NCI-H2227 (cell line): Measurements from ENCODE around the gene NPFFR1.
A peak's percentile ranks its signal among the peaks of the same experiment; 100 is the strongest.

Experiments used
- DNase-seq: peaks from one replicate; lab custom pipeline; 2025; ENCODE audit not compliant: unreplicated experiment; lab: John Stamatoyannopoulos, UW

NPFFR1 gene, protein sequence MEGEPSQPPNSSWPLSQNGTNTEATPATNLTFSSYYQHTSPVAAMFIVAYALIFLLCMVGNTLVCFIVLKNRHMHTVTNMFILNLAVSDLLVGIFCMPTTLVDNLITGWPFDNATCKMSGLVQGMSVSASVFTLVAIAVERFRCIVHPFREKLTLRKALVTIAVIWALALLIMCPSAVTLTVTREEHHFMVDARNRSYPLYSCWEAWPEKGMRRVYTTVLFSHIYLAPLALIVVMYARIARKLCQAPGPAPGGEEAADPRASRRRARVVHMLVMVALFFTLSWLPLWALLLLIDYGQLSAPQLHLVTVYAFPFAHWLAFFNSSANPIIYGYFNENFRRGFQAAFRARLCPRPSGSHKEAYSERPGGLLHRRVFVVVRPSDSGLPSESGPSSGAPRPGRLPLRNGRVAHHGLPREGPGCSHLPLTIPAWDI

DNA sequence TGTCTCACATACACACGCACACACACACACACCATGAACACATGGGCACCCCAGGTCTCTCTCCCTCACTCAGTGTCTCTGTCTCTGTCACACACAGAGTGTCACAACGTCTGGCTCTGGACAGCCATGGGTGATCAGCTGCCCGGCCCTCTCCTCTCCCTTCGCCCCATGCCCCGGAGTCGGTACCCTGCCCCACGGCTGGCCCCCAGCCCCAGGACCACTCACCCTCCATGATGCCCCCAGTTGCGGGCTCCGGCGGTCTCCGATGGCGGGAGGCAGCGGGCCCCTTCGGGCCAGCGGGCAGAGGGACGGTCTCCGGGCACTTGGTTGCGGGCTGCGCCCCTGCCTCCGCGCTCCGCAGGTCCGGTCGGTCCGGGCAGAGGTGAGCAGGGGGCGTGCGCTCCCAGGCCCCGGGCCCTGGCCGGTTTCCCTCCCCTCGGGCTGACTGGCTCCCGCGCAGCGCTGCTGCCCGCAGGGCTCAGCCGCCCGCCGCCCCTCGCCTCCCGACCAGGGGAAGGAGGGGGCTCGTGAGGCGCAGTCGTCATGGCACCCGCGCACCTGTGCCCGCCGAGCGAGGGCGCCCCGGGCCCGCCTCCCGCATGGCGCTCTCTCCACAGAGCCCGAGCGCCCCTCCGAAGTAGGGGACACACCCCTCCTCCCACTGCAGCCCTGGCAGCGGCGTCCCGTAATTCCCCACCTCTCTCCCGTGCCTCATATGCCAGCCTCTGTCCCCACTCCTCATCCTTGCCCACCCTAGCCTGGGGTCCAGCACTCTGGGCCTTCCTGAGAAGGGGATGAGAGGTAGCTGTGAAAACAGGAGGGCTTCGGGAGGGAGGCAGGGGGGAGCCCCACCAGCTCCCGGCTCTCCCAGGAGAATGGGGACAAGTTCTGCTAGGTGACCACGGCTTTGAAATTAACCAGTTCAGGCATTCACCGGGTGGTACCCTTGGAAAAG, at the start of gene NPFFR1:
NPFFR1 (minus strand) TSS at position 560 of the 955 bp plus-strand sequence; CDS start at position 232, 328 bp downstream.
- DNase-seq, result peak; percentile 59

DNA sequence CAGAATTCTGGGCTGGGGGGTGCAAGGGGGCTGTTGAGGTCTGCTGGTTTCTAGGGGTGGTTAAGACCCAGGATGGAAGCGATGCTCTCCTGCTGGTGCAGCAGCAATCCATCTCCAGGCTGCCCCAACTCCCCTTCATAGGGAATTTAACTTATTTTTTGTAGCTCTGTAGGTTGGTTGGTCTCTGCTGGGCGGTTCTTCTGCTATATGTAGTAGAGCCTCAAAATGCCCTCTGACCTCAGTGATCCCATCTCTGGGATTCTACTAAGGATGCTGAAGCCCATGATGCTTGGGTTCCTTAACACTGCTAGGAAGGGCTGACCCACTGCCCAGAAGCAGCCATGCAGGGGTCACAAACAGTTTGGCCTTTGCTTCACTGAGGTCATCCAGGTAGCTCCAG, 49.5 kb upstream of the NPFFR1 start:
- no peak for DNase-seq

DNA sequence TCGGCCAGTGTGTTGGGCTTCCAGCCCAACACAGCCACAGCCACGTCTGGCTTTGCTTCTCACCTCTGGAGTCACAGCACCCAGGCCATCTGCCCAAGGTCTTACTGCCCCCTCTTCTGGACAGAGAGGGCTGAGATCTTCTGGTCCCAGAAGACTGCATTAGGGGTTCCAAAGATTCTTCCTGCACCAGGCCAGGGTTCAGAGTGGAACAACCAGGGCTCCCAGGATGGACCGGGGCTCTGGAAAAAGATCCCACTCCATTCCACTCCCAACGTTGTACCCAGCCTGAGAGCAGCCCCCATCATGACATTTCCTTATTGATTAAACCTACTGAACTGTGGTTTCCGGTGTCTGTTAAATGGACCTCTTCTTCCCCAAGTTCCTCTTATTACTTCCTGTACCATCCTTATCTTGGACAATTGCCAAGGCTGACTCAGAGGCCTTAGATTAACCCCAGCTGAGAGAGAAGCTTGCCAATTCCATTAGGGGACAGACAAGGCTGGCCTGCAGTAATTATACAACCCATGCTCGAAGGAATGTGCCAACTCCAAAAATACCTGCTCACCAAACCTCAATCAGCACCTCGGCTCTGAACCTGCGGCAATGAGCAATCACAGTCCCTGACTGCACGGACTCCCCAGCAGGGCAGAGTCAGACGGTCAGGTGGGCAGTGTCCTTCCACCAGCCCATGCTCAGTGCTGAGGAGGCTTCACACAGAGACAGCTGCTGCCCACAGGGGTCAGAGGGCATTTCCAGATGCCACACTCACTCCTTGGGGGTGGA, 47.9 kb upstream of the NPFFR1 start:
- peak; percentile 31 for DNase-seq

DNA sequence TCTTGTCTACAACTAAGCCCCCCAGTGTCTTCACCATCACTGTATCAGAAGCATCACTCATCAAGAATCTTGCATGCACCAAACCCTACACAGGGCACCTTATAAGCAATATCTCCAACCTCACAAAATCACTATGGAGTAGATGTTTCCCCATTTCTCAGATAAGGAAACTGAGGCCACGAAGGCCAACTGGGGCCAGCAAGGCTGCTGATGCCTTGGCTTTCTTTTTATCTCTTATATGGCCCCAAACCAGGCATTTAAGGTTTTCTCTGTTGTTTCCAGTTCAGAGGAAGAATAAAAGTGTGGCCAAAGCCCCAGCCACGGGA, 47.3 kb upstream of the NPFFR1 start:
- no peak for DNase-seq

DNA sequence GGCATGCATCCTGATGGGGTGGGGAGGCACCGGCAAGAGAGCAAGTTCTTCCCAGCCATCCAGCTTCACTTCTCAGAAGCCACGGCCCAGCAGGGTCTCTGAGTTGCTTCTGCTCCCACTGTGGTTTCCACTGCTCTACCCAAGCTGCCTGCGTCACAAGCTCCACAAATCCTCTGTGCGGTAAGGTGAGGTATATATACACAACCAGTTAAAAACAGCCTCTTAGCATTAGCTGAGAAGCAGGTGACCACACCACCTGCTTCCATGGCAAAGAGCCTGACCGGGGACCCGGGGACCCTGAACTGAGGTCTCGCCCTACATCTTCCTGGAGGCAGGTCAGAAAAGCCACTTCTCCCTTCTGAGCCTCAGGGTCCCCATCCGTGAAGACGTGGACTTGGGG, 46.9 kb upstream of the NPFFR1 start:
- no peak for DNase-seq

DNA sequence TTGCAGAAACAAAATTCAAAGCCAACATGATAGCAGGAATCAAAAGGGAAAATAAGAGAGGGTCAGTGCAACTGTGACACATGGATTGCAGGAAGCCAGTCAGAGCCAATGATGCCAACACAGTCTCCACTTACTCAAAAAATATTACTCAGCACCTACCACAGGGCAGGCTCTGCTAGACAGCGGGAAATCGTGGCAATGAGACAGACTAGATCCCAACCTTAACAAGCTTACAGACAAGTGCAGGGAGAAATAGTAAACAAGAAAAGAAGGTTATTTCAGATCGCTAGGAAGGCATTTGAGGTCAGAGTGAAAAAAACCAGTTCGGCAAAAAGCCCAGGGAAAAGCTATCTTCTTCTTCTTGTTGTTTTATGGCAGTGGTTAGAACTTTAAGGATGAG, 45.2 kb upstream of the NPFFR1 start:
- no peak for DNase-seq

DNA sequence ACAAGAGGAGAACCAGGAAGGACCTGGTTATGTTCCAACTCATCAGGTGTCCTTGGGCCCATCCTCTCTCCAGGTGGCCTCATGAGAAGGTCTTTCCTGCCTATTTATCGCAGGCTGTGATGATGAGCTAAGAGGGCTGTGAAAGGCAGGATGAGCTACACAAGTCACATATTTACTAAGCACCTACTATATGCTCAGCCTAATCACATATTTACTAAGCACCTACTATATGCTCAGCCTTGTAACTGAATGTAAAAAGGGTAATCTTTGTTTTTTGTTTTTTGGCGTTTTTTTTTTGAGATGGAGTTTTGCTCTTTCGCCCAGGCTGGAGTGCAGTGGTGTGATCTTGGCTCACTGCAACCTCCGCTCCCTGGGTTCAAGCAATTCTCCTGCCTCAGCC, 44.2 kb upstream of the NPFFR1 start:
- no peak for DNase-seq

DNA sequence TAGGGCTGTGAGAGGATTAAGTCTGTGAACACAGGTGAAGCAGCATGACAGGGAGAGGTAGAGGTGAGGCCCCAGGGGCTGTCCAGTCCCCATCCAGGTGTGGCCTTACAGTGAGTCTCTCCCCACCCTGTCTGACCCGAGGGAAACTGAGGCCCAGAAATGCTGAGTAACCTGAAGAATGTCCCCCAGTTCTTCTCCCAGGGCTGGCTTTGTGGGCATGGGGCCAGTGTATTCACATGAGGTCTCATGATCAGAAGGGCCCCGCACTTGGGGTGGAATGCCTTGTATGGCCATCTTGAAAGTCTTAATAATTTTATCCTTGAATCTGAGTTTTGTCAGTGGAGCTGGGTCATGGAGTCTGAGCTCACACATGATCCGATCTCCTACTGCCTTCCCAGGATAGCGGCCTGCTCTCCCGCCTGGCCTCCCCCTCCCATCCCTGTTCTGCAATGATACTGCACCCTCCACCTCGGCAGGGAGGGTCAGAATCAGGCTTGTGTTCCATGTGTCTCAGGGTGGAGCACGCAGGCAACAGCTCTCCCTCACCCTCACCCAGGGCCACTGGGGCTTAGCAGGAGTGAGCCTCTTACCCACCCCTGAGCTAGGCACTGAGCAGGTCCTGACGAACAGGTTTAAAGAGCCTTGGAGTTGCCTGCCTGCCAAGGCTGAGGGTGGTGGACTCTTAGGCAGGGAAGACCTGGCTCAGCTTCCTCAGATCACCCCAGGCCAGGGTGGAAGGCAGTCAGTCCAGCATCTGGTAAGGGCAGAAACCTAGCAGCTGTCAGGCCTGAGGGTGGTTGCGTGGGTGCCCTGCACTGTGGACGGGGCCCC, 41.4 kb upstream of the NPFFR1 start:
- DNase-seq, result no peak

DNA sequence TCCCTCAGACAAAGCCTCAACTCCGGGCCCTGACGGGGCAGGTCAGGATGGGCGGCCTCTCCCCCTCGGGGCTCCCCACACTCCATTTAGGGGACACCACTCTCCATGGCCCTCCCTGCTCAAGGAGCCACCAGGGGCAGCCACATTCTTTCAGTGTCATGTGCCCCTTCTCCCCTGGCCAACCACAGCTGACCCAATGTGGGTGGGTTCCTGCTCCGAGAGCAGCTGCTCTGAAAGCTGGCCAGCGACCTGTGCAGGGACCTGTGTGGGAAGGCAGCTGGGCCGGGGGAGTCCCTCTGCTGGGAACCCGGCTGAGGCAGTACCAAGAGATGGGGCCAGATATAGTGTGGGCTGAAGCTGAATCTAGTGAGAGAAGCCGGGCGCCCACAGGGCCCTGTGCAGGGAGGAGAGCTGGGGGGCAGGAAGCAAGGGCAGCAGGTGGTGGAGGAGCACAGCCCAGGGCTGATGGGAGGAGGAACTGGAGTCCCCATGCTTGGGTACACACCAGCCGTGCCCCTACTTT, 40.6 kb upstream of the NPFFR1 start:
- no peak for DNase-seq

DNA sequence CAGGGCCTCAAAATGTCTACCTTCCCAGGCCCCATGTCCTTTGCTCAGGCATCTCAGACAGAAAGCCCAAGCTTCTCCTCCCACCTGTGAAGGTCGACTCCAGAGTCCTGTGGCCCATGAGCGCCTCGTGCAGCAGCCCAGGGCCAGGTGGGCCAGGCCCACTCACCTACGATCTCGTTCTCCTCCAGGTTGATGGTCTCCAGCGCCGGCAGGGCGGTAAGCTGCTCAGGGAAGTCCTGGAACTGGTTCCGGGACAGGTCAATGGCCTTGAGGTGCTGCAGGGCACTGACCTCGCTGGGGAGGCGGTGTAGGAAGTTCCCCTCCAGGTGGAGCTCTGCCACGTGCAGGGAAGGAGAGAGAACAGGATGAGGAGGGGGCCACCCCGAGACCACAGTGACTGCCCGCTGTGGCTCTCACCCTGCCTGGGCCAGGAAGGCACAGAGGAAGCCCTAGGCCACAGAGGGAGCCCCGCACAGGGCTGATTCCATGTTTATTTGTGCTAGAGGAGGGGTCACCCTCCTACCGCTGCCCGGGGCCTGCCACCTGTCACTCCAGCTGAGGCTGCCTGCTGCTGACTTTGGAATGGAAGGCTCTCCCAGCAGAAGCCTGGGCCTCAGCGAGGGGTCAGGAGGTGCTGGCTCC, 40.0 kb upstream of the NPFFR1 start:
- no peak for DNase-seq

DNA sequence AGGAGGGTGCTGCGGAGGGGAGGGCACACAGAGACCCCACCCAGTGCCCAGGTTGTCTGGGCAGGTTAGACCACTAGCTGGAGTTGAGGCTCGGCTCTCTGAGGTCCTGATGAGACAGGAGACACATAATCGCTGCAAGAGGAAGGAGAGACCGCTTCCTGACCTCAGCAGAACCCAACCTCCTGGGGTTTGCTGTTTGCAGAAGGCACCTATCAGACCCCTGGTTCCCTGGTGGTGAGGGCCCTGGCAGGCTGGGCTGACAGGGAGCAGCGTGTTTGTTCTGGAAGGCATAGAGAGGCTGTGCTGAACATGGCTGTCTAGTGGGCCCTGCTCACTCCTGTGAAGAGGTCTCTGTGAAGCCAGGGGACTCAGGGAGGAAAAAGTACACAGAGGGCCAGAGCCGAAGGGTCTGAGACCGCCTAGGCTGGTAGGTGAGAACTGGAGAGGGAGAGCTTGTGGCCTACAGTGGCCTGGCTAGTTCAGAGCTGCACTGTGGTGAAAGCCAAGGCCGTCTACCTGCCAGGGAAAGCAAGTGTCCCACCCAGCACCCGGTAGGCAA, 39.4 kb upstream of the NPFFR1 start:
- no peak for DNase-seq

DNA sequence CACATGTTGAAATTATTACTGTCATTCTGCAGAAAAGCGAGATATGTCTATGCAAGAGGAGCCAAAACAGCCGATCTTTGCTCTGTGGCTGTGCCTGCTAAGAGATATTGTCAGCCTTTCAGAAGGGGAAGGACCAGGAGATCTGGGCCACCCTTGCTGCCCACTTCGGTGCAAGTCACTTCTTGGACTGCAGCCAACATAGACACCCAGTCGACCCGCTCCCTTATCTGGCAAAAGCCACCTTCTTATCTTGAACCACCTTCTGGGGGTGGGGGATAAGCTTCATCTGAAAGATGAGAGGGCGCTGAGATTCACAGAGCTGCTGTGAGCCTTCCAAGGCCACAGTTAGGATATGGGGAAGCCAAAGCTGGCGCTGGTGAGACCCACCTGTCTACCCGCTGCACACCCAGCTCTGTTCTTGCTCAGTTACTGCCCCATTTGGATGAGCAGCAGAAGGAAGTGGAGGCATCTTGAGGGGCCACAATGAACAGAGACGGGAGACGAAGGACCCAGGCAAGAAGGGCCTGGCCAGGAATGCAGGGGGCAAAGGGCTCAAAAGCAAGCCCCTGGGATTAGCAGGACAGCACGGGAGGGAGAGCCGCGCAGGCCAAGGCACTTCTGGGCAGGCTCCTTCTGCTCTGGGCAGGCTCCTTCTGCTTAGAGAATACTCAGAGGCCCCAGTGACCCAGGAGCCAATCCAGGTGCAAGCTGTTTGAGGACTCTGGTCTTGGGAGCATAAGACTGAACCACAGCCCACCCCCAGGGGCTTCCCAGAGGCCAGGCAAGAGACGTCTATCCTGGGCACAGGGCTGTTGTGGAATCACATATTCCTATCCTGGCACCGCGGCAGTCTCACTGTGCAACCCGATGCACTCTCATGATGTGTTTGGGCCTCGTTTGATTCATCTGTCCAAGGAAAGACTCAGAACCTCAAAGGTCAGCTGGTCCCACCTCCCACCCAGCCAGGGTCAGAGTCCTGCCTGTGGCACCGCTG, 38.4 kb upstream of the NPFFR1 start:
- DNase-seq, result no peak

DNA sequence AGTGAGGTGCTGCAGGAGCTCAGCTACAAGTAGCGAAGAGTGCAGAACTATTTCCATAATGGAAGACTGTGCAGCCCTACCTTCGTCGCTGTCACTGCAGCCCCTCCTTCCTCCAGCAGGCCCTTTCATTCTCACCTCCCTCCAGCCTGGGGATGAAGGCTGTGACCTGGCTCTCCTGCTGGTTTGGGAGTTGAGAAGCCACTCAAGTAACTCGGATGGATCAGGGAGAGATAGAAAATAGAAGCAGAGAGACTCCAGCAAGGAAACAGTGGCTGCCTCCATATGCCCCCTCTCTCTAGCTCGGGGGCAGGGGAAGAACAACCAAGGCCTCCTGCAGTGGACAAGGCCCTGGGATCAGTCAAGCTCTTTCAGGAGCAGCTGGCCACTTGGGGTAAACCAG, 37.4 kb upstream of the NPFFR1 start:
- no peak for DNase-seq

DNA sequence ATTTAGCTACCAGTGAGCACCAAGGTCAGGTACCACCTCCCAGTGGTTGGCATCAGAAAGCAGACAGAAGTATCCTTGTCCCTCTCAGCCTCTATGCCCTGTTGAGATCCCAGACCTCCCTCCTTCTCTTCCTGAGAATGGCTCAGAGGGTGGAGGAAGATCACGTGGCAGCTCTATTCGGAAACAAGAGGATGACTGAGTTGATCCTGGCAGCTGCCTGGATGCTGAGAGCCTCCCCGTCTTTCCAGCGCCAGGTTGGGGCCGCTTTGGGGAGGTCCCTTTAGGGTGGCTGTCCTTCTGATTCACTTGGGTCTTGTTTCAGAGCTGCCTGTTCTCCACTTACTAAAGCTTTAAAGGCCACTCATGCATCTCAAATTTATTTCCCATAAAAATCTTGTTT, 36.9 kb upstream of the NPFFR1 start:
- no peak for DNase-seq

DNA sequence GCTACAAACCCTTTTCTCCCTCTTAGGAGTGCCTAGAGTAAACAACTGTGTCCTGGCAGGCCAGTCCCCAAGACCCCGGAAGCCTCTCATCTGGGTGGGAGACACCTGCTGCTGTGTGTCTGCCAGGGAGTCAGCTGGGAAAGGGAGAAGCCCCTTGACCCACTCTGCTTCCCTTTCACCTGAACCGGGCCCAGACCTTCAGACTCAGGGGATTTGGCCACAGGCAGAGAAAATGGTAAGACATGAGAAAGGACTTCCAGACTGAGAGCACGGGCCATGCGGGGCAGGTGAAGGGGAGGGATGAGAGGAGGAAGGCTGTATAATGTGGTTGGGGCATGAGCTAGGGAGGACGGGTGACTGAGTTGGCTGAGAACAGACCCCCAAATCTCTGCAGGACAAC, 36.0 kb upstream of the NPFFR1 start:
- DNase-seq, result no peak

DNA sequence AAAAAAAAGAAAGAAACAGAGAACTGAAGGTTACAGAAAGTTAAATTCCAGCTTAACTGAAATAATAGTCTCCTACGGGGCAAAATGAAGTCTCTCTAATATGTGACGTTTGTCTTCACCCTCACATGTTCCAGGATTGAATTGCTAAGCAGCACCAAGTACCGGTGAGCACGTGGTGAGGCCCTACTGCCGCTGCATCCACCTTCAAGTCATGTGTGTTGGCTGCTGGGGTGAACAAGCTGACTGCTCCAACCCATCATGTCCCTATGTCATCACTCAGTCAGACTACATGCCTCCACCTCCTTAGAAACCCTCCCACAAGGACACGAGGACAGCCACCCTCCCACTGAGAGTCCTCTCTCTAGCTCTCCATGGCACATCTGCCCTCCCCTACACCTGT, 35.4 kb upstream of the NPFFR1 start:
- DNase-seq, result no peak

DNA sequence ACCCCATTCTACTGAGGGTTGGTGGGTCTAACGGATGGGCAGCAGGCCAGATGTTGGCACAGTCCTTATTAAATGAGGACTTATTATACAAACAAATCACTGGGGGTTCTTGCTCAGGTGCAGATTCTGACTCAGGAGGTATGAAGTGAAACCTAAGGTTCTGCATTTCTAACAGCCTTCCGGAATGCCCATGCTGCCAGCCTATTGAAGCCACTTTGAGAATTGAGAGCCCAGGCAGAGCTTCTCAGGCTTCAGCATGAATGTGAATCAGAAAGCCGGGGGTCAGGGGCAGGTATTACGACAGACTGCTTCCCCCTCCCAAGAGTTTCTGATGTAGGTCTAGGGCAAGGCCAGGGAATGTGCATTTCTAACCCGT, 34.1 kb upstream of the NPFFR1 start:
- no peak for DNase-seq

DNA sequence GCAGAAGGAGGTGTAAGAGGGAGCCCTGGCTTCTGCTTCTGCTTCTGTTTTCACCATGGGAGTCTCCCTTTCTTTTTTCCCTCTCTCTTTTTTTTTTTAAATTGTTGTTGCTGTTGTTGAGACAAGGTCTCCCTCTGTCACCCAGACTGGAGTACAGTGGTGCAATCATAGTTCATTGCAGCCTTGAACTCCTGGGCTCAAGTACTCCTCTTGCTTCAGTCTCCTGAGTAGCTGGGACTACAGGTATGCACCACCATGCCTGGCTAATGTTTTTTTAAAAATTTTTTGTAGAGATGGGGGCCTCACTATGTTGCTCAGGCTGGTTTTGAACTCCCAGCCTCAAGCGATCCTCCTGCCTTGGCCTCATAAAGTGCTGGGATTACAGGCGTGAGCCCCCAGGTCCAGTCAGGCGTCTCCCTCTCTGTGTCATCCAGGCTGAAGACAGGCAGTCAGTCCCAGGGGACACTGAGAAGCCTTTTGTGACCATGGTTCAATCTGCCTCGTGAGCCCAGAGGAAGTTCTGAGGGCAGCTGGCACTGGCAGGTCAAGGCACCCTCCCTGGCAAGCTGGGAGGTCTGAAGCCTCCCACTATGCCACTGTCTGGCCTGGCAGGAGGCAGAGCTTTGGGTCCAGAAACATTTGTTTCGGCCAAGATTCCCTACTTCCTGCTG, 33.6 kb upstream of the NPFFR1 start:
- no peak for DNase-seq
